Measurements from ENCODE around the gene TMEM98. TPM values are rescaled to one million over a fixed set of nuclear protein-coding genes. Genes with fewer than 3 reads are reported as not detected.

TMEM98 gene
- total and polyA plus RNA-seq, 2 of the 8 experiments (the other 6 are each of a cell fraction or from before 2014, with no cell fraction given) = 86.1 to 232 TPM

- Histone ChIP-seq H4K20me1 (replicated peaks in 1 of 2; ENCODE audit: control insufficient read depth in 1 of 2, insufficient read depth in 2 of 2, low read length in 2 of 2) (peaks cover 2% of the 10 kb centered on the region in 2 experiments), H2BK12ac (ENCODE audit: low read depth, low read length) (no peak overlapping the region)
- POLR2A ChIA-PET (ENCODE audit: partially characterized antibody) = interaction anchor here (1.0 to 1.2 kb wide), 2 partner anchors 15 to 65 kb away, joined by 3 read pairs; no protein-coding TSS in a partner anchor
- TF ChIP-seq BACH1 (IDR thresholded peaks at IDR 0.05; ENCODE audit: low read length) = no peak
- no peak for TF ChIP-seq ATF2 (IDR thresholded peaks at IDR 0.05; ENCODE audit: low read length)
- no peak for TF ChIP-seq POLR2A (IDR thresholded peaks at IDR 0.05; ENCODE audit: control extremely low read depth in 1 of 2, low read depth in 2 of 2, low read length in 2 of 2)
- no peak for TF ChIP-seq PHF8 (conservative IDR thresholded peaks at IDR 0.05; ENCODE audit: low read depth, low read length)
- no peak for TF ChIP-seq GTF2F1 (IDR thresholded peaks at IDR 0.05; ENCODE audit: borderline replicate concordance, low read depth, low read length)
Measured at GRCh38 chr17:32940706-32941390, 12.9 kb downstream of the TMEM98 start.

More at GRCh38 chr17:32940706-32941390, 12.9 kb downstream of the TMEM98 start:
- Histone ChIP-seq H2BK15ac (ENCODE audit: low read length) (no peak overlapping the region), H2BK5ac (ENCODE audit: low read depth, low read length) (no peak overlapping the region), H3K79me2 (ENCODE audit: control insufficient read depth in 1 of 2, insufficient read depth in 2 of 2, low read length in 2 of 2) (no peaks in the 10 kb centered on the region), H2AK5ac (ENCODE audit: low read depth, low read length) (no peak overlapping the region), H3K9me3 (ENCODE audit: insufficient read depth in 2 of 2, low read depth in 1 of 2, low read length in 1 of 2) (no peaks in the 10 kb centered on the region), H3K79me1 (ENCODE audit: low read depth, low read length) (no peaks in the 10 kb centered on the region), H3K9ac (replicated peaks in 1 of 4; ENCODE audit: extremely low read depth in 1 of 4, low read depth in 3 of 4, low read length in 3 of 4) (no peak overlapping the region), H3K18ac (ENCODE audit: extremely low read depth, low read length) (no peak overlapping the region), H3K4me3 (ENCODE audit: extremely low read depth in 1 of 4, insufficient read depth in 2 of 4, low read depth in 3 of 4, low read length in 4 of 4) (no peak overlapping the region), H2BK20ac (ENCODE audit: low read length) (no peak overlapping the region), H3K14ac (ENCODE audit: insufficient read length) (no peak overlapping the region), H3K36me3 (ENCODE audit: control insufficient read depth in 2 of 4, insufficient read depth in 4 of 4, low read length in 3 of 4) (peaks cover 5 to 26% (median 14%) of the 10 kb centered on the region in 4 experiments; a peak in 6 of 8 replicates), H3K27me3 (replicated peaks in 1 of 4; ENCODE audit: control insufficient read depth in 3 of 4, extremely low read depth in 1 of 4, insufficient read depth in 3 of 4, low read length in 3 of 4) (no peaks in the 10 kb centered on the region), H4K91ac (replicated peaks; ENCODE audit: insufficient read length, low read length) (no peak overlapping the region), H3K23ac (ENCODE audit: insufficient read length) (no peak overlapping the region), H4K5ac (ENCODE audit: insufficient read length, low read depth, low read length) (no peak overlapping the region), H3K27ac (ENCODE audit: low read depth, low read length) (no peak overlapping the region), H3K4ac (replicated peaks; ENCODE audit: insufficient read length, low read depth, low read length) (no peak overlapping the region), H3K23me2 (ENCODE audit: low read depth, low read length) (no peaks in the 10 kb centered on the region), H3K56ac (replicated peaks; ENCODE audit: insufficient read length, low read depth, low read length) (no peak overlapping the region), H2AFZ (ENCODE audit: low read length) (no peak overlapping the region), H3K4me2 (ENCODE audit: insufficient read depth in 1 of 2, low read depth in 2 of 2, low read length in 2 of 2) (no peak overlapping the region), H2BK120ac (replicated peaks; ENCODE audit: low read depth, low read length) (no peak overlapping the region), H3K4me1 (replicated peaks in 1 of 4; ENCODE audit: control insufficient read depth in 3 of 4, insufficient read depth in 4 of 4, low read length in 3 of 4) (peaks cover 2 to 7% (median 4%) of the 10 kb centered on the region in 4 experiments; a peak in 6 of 7 replicates), H4K8ac (ENCODE audit: extremely low read depth, insufficient read depth, low read length) (no peak overlapping the region)
- CTCF ChIA-PET (ENCODE audit: partially characterized antibody) = interaction anchor here (0.6 to 5.2 kb wide), 24 partner anchors 8 to 583 kb away, joined by 3 to 61 read pairs (median 5); partner anchors contain the start of genes SPACA3 and TMEM98
- DNase-seq (ENCODE audit: low read depth in 1 of 2, low spot score in 2 of 2) (no peak), FAIRE-seq (no peak)
- WGBS, 2 experiments (ENCODE audit: extremely low coverage in 1 of 2, insufficient coverage in 1 of 2, insufficient read length in 1 of 2, insufficient replicate concordance in 2 of 2, low coverage in 1 of 2, low lambda C conversion rate in 2 of 2, missing lambda C conversion rate in 1 of 2) = 92% methylated on average over 10 of the region's 10 CpGs; no CpG with 5 or more reads in 1 of the 2 experiments
